Measurements from ENCODE around the gene IFITM2. TPM values are rescaled to one million over a fixed set of nuclear protein-coding genes. Genes with fewer than 3 reads are reported as not detected.

Gene IFITM2
- total RNA-seq, 2 donors from 2014 or later, result 420 to 494 TPM

- intact Hi-C loops (cut with DNase I), result loop anchor here in 1 of 2 donors (10.0 kb wide), 1 partner anchor 55 kb away; the partner anchor contains the start of genes PSMD13 and SIRT3
- no peak for ATAC-seq
- peak; percentile 25 for DNase-seq
Observed at GRCh38 chr11:289712-290620, 17.6 kb upstream of the IFITM2 start.

GRCh38 chr11:290621-291231, 16.9 kb upstream of the IFITM2 start:
- no peak for ATAC-seq
- intact Hi-C loops (cut with DNase I), result loop anchor here in 1 of 2 donors (10.0 kb wide), 1 partner anchor 56 kb away; the partner anchor contains the start of genes PSMD13 and SIRT3
- DNase-seq, result peak; percentile 15

- ATAC-seq (no peak), DNase-seq (peak; percentile 22)
- intact Hi-C loops (cut with DNase I), result loop anchor here in 1 of 2 donors (10.0 kb wide), 1 partner anchor 57 kb away; the partner anchor contains the start of genes PSMD13 and SIRT3
Observed at GRCh38 chr11:291281-292210, 16.1 kb upstream of the IFITM2 start.

GRCh38 chr11:292211-293121, 15.2 kb upstream of the IFITM2 start:
- ATAC-seq, result no peak
- peak; percentile 18 for DNase-seq
- intact Hi-C loops (cut with DNase I), result loop anchor here in 1 of 2 donors (10.0 kb wide), 1 partner anchor 58 kb away; the partner anchor contains the start of genes PSMD13 and SIRT3

GRCh38 chr11:293271-293851, 14.3 kb upstream of the IFITM2 start:
- DNase-seq, result peak; percentile 8
- intact Hi-C loops (cut with DNase I), result loop anchor here in 1 of 2 donors (10.0 kb wide), 1 partner anchor 59 kb away; the partner anchor contains the start of genes PSMD13 and SIRT3
- ATAC-seq, result no peak

GRCh38 chr11:293852-294661, 13.6 kb upstream of the IFITM2 start:
- intact Hi-C loops (cut with DNase I), result loop anchor here in 1 of 2 donors (10.0 kb wide), 1 partner anchor 59 kb away; the partner anchor contains the start of genes PSMD13 and SIRT3
- DNase-seq (peak; percentile 20), ATAC-seq (no peak)

GRCh38 chr11:294780-295179, 12.8 kb upstream of the IFITM2 start:
- intact Hi-C loops (cut with DNase I), result loop anchor here in 1 of 2 donors (10.0 kb wide), 1 partner anchor 60 kb away; the partner anchor contains the start of genes PSMD13 and SIRT3
- ATAC-seq, result no peak
- peak; percentile 19 for DNase-seq

- peak; percentile 17 for DNase-seq
- ATAC-seq, result no peak
- intact Hi-C loops (cut with DNase I), result loop anchor here in 1 of 2 donors (10.0 kb wide), 1 partner anchor 61 kb away; the partner anchor contains the start of genes PSMD13 and SIRT3
Observed at GRCh38 chr11:295351-296170, 12.1 kb upstream of the IFITM2 start.

- ATAC-seq (no peak), DNase-seq (peak; percentile 23)
- intact Hi-C loops (cut with DNase I), result loop anchor here in 1 of 2 donors (10.0 kb wide), 1 partner anchor 62 kb away; the partner anchor contains the start of genes PSMD13 and SIRT3
Observed at GRCh38 chr11:296171-297050, 11.2 kb upstream of the IFITM2 start.

GRCh38 chr11:297051-297585, 10.5 kb upstream of the IFITM2 start:
- intact Hi-C loops (cut with DNase I), result loop anchor here in 1 of 2 donors (10.0 kb wide), 1 partner anchor 62 kb away; the partner anchor contains the start of genes PSMD13 and SIRT3
- ATAC-seq, result no peak
- DNase-seq, result peak; percentile 20

- intact Hi-C loops (cut with DNase I), result loop anchor here in 1 of 2 donors (10.0 kb wide), 1 partner anchor 63 kb away; the partner anchor contains the start of genes PSMD13 and SIRT3
- DNase-seq, result no peak
- peak in 1 of 2 donors; percentile 9 for ATAC-seq
Observed at GRCh38 chr11:297586-298405, 9.8 kb upstream of the IFITM2 start.

- ATAC-seq, result peak in 1 of 2 donors; percentile 3
- peak; percentile 22 for DNase-seq
- intact Hi-C loops (cut with DNase I), result loop anchor here in 1 of 2 donors (10.0 kb wide), 1 partner anchor 64 kb away; the partner anchor contains the start of genes PSMD13 and SIRT3
Observed at GRCh38 chr11:298406-299065, 9.1 kb upstream of the IFITM2 start.

All from left cardiac atrium (tissue), 4 donors.